Measurements from ENCODE around the gene TNNT2. TPM values are rescaled to one million over a fixed set of nuclear protein-coding genes. Genes with fewer than 3 reads are reported as not detected.

Gene TNNT2
- total RNA-seq, 4 donors from 2014 or later, result 2.0 to 2.4 (median 2.1) TPM; not detected in 1

DNA sequence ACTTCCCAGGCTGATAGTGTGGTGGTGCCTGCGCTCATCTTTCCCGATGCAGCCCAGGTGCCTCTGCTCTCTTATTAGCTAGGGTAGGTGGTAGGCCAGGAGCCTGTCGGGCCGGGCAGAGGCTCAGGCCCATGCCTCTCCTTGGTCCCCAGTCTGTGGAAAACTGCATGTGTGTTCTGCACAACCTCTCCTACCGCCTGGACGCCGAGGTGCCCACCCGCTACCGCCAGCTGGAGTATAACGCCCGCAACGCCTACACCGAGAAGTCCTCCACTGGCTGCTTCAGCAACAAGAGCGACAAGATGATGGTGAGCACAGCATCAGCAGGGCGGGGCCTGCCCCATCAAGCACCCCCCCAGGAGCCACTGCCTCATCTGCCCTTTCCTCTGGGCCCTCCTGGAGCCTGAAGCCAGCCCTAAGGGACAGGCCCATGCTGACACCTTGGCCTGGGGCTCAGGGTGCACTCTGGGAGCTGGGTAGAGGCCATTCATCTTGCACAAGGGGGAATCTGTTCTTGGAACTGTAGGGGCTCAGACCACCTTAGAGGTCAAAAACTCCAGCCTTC, 55.6 kb downstream of the TNNT2 start:
- DNase-seq (ENCODE audit: low spot score), result no peak
- TF ChIP-seq, protein P1, sequence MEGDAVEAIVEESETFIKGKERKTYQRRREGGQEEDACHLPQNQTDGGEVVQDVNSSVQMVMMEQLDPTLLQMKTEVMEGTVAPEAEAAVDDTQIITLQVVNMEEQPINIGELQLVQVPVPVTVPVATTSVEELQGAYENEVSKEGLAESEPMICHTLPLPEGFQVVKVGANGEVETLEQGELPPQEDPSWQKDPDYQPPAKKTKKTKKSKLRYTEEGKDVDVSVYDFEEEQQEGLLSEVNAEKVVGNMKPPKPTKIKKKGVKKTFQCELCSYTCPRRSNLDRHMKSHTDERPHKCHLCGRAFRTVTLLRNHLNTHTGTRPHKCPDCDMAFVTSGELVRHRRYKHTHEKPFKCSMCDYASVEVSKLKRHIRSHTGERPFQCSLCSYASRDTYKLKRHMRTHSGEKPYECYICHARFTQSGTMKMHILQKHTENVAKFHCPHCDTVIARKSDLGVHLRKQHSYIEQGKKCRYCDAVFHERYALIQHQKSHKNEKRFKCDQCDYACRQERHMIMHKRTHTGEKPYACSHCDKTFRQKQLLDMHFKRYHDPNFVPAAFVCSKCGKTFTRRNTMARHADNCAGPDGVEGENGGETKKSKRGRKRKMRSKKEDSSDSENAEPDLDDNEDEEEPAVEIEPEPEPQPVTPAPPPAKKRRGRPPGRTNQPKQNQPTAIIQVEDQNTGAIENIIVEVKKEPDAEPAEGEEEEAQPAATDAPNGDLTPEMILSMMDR (IDR thresholded peaks at IDR 0.05), result no peak
- ATAC-seq (ENCODE audit: low FRiP score), result no peak

DNA sequence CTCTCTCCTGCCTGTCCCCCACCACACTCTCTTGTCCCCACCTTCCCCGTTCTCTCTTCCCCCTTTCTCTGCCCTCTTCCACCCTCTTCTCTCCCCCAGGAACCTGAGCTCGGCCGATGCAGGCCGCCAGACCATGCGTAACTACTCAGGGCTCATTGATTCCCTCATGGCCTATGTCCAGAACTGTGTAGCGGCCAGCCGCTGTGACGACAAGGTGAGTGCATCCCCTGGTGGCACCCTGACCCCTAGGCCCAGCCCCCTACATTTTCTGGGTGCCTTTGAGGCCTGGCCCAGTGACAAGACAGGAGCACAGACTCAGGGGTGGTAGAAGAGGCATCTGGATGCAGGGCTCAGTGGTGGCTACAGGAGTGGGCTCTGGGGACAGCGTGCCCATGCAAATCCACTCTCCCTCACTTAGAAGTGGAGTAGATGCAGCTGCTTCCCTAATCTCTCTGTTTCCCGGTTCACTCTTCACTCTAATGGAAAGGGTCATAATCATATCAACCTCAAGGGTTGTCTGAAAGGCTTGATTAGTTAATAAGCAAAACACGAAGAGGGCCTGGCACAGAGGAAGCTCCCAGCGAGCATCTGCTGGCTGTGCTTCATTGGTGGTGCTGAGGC, 57.2 kb downstream of the TNNT2 start:
- ATAC-seq (ENCODE audit: low FRiP score) (no peak), DNase-seq (ENCODE audit: low spot score) (no peak)
- TF ChIP-seq, protein P1 (IDR thresholded peaks at IDR 0.05), result no peak

GRCh38 chr1:201319631-201320030, 57.8 kb downstream of the TNNT2 start:
- DNase-seq (ENCODE audit: low spot score), result no peak
- no peak for ATAC-seq (ENCODE audit: low FRiP score)
- TF ChIP-seq, protein P1 (IDR thresholded peaks at IDR 0.05), result no peak

GRCh38 chr1:201318504-201319340, 58.8 kb downstream of the TNNT2 start:
- ATAC-seq (ENCODE audit: low FRiP score) (no peak), DNase-seq (ENCODE audit: low spot score) (no peak)
- TF ChIP-seq, protein P1 (IDR thresholded peaks at IDR 0.05), result no peak

- DNase-seq (ENCODE audit: low spot score) (no peak), ATAC-seq (ENCODE audit: low FRiP score) (no peak)
- TF ChIP-seq, protein P1 (IDR thresholded peaks at IDR 0.05), result no peak
Measured at GRCh38 chr1:201317551-201317950, 59.9 kb downstream of the TNNT2 start.

DNA sequence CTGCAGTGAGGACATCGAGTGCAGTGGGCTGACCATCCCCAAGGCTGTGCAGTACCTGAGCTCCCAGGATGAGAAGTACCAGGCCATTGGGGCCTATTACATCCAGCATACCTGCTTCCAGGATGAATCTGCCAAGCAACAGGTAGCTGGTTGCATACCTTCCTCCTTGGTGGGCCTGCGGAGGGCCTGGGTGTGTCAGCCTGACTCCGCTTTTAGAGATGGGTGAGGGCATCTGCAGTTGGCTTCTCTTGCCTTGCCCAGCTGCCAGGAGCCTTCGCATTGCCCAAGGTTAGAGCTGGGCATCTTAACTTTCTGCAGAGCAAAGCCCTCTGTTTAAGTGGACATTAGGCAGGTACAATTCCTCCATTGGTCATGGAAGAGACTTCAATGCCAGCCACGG, 60.9 kb downstream of the TNNT2 start:
- DNase-seq (ENCODE audit: low spot score) (no peak), ATAC-seq (ENCODE audit: low FRiP score) (no peak)
- TF ChIP-seq, protein P1 (IDR thresholded peaks at IDR 0.05), result no peak
